RPMI8226 (cell line): ENCODE results near the gene PBX3.
A peak's percentile ranks its signal among the peaks of the same experiment; 100 is the strongest.
"Not testable (repeated sequence)": the region's sequence is repeated elsewhere in the genome, so short reads cannot be mapped to it uniquely, and the experiment has no call there.

Experiments
- DNase-seq: peaks from one replicate; pipeline ENCODE4 v3.0.0-alpha.2; 2015

PBX3 gene

DNA sequence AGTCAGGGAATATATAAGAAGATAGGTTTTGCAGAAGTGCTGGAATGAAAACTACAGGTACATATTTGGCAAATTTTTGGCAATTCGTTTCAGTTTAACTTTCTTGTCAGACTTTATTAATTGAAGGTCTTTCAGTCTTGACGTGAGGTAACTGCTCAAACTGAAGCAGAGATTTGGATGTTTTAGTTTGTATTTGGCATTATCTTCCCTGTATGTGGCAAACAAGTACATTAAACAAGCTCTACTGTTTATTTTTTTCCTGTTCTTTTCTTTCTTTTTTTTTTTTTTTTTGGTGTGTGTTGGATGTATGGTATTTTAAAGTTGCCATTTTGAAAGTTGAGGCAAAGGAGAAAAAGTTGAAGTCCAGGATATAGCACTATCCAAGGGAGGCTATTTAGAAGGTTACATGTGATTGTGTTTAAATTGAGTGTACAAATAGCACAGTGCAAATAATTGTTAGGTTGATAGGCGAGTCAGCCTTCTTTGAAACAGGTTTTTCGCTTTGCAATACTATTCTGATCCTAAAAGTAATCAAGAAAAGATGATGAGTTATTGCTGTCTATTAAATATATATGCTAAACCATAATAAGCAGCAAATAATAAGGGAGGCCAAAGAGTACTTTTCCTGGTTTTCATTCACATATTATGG, 2.2 kb downstream of the PBX3 start:
- DNase-seq = no peak

DNA sequence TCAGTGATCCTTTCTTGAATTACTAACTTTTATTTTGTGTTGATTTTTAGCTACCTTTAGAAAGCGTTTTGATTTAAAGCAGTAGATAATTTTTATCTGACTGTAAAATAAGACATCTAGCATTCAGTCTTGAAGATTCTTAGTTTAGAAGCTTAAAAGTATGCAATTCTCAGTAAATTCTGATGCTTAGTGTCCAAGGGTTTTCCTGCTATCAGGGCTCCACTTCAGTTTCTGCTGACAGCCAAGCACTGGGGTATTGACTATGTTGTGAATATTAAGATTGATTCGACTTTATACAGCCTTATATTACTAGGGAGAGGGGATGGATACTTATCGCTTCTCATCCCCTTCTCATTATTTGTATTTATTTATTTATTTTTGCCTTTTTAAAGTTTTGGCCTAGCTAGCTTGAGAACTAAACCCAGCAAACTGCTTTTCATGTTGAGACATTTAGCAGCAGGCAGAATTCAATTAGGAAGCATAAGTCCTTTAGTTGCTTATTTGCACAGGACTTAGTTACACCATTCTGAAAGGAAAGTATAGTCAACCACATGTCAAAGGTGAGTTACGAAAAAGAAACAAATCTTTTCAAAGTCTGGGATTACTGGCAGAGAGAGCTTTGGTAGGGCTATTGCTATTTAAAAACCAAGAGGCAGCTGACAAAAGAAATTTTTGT, 2.9 kb downstream of the PBX3 start:
- no peak for DNase-seq

DNA sequence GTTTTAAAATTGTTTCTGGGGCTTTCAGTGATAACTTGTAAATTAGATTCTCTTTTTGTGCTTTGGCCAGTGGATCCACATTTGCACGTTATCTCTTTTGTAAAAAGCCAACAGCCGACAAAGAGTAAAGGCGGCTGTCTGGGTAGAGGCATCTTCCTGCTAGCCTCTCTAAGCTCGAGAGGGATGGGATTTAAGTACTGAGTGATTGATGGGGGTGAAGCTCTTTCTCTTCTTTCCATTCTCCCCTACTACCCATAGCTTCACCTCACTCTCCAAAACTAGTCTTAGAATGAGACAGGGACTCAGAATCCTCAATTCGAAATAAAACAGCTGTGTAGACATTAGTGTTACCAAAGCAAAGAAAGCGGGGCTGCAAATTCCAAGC, 3.4 kb downstream of the PBX3 start:
- no peak for DNase-seq

DNA sequence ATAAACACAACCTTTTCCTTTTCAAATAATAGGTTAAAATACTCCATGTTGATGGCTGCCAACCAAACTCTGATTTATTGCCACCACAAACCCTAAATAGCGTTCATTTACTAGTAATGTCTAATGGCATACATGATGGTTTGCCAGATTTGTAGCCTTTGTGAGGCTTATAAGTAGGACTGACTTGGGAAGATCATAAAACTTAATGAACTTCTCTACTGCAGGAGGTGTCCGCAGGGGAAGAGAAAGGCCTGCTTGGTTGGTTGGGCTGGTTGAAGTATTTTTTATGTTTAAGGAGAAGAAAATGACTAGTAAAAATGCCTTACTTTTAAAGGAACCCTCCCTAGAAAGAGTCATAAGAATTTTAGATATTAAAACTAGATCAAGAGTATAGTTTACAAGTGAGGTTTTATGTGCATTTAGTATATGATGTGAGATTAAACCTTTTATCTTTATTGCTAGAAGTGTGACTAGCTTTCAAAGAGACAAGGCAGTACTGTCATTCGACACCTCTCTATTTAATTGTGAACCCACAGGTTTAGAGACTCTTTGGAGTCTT, 5.0 kb downstream of the PBX3 start:
- no peak for DNase-seq

- no peak for DNase-seq
Measured at GRCh38 chr9:125754096-125754495, 6.9 kb downstream of the PBX3 start.

DNA sequence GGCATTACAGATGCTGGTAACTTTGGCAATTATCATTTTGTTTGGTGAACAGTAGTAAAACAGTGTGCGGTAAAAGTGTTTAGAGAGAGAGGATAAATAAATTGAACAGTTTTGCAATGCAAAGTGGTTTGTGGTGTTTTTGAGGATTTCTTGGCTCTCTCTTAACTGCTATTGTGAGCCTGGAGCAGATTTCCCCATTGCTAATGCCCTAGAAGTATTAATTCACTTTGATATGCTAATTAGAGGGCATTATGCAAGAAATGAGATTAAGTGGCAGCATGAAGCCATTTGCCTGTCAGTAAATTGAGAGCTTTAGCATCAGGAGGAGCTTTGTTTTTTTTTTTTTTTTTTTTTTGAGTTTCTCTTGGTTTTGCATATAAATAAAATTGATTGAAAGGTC, 8.2 kb downstream of the PBX3 start:
- DNase-seq = no peak

- DNase-seq = no peak
Measured at GRCh38 chr9:125756518-125756917, 9.3 kb downstream of the PBX3 start.

- no peak for DNase-seq
Measured at GRCh38 chr9:125757834-125758233, 10.7 kb downstream of the PBX3 start.

- no peak for DNase-seq
Measured at GRCh38 chr9:125758986-125759763, 12.0 kb downstream of the PBX3 start.

DNA sequence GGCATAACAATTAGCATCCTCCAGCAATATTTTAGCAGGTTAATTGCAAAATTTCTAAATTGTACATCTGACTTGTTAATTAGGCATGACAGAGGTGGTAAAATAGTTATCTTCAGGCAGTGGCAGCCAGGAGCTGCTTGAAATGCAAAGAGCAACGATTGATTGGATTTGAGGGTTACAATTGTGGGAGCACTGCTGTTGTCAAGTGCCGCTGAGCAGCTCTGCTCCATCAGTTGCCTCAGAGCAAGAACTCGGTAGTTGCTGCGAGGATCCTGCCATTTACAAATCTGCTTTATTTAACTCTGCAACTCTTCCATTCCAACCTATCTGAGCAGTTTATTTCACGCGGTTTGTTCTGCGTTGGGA, 12.6 kb downstream of the PBX3 start:
- DNase-seq = no peak

DNA sequence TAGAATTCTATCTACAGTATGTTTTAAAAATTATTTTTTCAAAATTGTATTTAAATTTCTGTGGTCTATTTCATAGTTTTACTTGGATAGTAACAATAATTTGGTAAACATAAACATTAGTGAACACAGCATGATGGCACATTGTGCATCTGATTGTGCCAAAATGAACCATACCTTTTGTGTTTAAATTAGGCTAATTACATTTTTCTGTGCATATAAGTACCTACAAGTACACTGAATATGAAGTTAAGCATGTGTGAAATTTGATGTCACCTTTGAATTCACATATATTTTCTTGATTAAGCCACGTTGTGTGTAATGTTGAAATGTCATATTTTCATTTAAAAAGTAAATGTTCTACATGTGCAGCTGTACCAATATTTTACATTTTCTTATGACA, 13.4 kb downstream of the PBX3 start:
- DNase-seq = no peak

- no peak for DNase-seq
Measured at GRCh38 chr9:125761676-125762450, 14.7 kb downstream of the PBX3 start.

DNA sequence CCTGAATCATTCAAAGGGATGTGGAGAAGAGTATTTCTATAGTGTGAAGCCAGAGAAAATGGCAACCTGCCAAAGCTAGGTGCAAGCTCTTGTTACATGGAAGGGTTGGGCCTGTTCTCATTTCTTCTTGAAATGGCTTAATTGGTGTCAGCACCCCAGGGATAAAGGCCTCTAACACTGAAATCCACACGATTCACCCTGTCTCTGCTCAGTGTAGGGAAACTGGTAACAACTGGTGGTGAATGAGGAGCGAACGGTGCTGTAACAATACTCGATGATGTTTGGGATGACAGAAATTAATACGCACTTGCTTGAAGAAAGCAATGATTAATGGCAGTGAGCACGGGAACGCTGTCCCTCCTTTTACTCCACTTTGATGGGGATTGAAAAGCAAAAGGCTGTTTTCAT, 16.2 kb downstream of the PBX3 start:
- peak; percentile 30 for DNase-seq

DNA sequence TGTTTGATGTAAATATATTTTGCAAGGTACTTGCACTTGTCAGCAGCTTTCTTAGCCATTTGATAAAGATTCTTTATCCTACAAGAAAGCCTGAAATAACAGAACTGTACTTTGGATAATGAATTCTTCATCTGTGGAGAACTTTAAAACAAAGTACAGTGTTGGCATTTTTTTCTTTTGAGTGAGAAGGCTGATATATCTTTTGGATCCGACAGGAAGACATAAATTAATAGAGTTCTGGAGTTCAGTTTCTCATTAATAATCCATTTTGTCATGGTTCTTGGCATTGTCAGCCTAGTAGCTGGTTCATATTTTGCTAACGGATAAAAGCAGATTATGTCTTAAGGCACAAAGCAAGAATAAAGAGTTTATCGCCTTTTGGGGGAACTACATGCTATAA, 17.0 kb downstream of the PBX3 start:
- no peak for DNase-seq

GRCh38 chr9:125766468-125767221, 19.5 kb downstream of the PBX3 start:
- DNase-seq = no peak

DNA sequence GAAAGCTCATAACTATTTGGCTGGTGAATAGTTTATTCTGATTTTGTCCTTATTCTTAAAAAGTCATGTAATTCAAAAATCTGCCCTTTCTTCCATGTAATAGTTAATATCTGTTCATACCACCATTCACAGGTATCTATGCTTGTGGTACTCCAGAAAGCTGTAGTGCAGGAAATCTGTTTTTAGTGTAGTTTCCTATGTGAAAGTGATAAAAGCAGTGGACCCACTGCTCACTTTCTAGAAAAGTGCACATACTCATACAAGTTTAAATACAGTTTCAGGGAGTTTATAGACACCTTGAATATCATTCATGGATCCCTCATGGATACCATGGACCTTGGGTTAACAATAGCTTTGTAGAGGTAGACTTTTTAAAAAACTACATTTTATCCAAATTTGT, 20.2 kb downstream of the PBX3 start:
- DNase-seq = no peak

- DNase-seq = no peak
Measured at GRCh38 chr9:125768803-125769202, 21.6 kb downstream of the PBX3 start.

DNA sequence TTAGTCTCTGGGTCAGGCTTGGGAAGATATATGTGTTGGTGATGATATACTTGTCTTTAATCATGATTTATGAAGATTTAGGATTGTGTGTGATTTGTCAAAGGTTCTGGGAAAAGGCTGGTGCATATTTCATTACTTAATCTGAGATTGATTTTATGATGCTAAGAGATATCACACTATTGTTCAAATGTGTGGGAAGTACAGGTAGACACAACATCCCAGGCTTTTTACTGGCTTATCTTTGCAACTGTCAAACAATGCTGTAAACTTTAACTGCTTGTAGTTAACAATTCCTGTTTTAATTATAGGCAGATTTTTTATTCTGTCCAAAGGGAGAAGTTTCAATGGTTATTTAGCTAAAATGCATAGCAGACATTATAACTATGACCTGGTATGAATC, 23.9 kb downstream of the PBX3 start:
- DNase-seq = no peak

- no peak for DNase-seq
Measured at GRCh38 chr9:125772740-125773139, 25.6 kb downstream of the PBX3 start.

- no peak for DNase-seq
Measured at GRCh38 chr9:125774106-125774505, 26.9 kb downstream of the PBX3 start.

- DNase-seq = not testable (repeated sequence)
Measured at GRCh38 chr9:125776789-125777188, 29.6 kb downstream of the PBX3 start.

- DNase-seq = not testable (repeated sequence)
Measured at GRCh38 chr9:125778538-125779219, 31.5 kb downstream of the PBX3 start.
